Breast epithelium (tissue), 3 donors: Measurements from ENCODE around the gene CREB3L4.

Experiments
- POLR2A ChIP-seq: fragments of 450-650 bp; IDR thresholded peaks from one replicate; pipeline ENCODE4 v1.6.1; 2016; ENCODE audit warnings: antibody characterized with exemption, mild to moderate bottlenecking, moderate library complexity
- TF ChIP-seq, protein P1 (sequence below), 3 donors: fragments of 450-650 bp; IDR thresholded peaks; one replicate each; pipeline ENCODE4 v1.5.1; 2016 to 2017; ENCODE audit warnings: antibody characterized with exemption in 3 of 3, mild to moderate bottlenecking in 3 of 3, moderate library complexity in 3 of 3

DNA sequence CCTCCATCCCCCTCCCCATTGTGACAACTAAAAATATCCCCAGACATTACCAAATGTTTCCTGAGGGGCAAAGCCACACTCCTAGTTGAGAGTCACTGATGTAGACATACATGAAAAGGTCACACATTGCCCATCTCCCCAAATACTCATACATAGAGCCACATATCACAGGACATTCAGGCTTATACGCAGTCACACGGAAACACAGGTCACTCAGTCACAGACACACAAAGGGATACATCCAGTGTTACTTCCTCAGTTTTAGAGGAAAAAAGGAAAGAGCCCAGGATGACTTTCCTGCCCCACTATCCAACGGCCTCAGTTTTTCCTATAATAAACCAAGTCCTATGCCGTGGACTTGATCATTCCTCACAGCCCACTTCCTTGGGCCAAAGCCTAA, 6.3 kb upstream of the CREB3L4 start:
- TF ChIP-seq, protein P1, sequence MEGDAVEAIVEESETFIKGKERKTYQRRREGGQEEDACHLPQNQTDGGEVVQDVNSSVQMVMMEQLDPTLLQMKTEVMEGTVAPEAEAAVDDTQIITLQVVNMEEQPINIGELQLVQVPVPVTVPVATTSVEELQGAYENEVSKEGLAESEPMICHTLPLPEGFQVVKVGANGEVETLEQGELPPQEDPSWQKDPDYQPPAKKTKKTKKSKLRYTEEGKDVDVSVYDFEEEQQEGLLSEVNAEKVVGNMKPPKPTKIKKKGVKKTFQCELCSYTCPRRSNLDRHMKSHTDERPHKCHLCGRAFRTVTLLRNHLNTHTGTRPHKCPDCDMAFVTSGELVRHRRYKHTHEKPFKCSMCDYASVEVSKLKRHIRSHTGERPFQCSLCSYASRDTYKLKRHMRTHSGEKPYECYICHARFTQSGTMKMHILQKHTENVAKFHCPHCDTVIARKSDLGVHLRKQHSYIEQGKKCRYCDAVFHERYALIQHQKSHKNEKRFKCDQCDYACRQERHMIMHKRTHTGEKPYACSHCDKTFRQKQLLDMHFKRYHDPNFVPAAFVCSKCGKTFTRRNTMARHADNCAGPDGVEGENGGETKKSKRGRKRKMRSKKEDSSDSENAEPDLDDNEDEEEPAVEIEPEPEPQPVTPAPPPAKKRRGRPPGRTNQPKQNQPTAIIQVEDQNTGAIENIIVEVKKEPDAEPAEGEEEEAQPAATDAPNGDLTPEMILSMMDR (IDR thresholded peaks at IDR 0.05): no peak
- TF ChIP-seq POLR2A: no peak
